ENCODE results near the gene CACNA2D1.
A peak's percentile ranks its signal among the peaks of the same experiment; 100 is the strongest.

CACNA2D1 gene

DNA sequence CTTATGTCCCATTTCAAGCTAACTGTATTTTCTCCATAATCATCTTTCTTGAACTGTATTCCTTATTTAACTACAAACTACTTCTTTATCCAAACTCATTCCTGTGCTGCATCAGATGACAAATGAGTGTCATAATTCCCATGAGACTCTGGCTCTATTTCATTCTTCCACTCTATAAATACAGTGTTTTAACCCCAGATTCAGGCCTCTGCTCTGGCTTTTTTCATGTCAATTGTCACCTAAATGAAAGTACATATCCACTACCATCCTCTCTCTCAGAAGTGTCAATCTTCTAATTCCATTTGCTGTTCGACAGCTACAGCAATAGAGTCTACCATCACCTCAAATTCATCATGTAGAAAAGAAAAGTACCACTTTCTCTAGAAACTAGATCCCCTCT, 172.7 kb downstream of the CACNA2D1 start:
- DNase-seq = no peak

- DNase-seq = no peak
Observed at GRCh38 chr7:82268632-82269031, 174.9 kb downstream of the CACNA2D1 start.

DNA sequence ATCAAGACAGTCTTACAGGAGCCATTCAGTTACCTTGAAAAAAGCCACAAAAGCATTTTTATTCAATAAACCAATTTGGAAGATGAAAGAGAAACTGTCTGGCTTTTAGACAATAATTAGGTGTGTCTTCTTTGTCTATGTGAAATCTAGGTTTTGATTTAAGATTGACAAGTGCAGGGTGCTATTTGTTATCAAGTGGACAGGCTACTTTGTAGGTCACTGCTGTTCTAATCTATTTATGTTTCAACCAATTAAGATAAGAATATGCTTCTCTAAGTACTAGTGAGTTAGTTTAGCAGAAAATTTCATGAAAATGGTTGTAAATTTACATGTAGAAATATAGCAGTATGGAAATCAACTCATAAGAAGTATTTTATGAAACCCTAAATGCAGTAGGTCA, 177.5 kb downstream of the CACNA2D1 start:
- DNase-seq = no peak

- peak; percentile 45 for DNase-seq
Observed at GRCh38 chr7:82264783-82265305, 178.7 kb downstream of the CACNA2D1 start.

DNA sequence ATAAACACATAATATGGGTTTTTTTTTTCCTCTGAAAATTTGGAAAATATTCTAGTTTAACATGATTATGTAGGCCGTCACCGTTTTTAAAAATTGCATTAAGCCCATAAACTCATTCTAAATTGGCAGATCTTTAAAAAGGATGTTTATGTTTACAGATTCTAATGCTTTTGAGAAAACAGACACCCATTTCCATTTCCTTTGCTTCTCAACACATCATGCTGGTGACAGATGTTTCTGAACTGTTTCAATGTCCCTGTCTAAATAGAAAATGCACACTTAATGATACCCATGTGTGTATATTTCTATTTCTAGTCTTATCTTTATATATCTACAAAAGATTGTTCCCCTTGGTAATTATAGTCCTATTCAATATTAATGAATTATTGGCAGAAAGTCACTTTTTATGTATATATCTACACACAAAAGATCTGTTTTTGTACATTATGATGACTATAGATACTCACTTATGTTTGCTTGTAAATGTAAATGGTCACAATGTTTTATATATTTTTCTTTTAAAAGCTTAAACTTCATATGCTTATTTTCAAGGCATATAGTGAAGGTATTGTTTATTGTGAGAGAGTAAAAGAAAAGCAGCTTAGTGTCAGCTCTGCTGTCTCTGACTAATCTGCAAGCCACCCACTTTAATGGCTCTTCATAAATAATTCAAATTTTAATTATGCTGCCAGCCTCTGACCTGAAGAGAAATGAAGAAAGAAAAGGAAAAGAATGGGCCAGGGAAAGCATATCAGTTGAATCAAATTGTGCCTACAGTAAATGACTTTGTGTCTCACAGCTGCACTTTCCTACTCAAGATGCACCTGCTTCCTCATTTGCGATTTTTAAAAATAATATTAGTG, 179.4 kb downstream of the CACNA2D1 start:
- DNase-seq = peak; percentile 67

DNA sequence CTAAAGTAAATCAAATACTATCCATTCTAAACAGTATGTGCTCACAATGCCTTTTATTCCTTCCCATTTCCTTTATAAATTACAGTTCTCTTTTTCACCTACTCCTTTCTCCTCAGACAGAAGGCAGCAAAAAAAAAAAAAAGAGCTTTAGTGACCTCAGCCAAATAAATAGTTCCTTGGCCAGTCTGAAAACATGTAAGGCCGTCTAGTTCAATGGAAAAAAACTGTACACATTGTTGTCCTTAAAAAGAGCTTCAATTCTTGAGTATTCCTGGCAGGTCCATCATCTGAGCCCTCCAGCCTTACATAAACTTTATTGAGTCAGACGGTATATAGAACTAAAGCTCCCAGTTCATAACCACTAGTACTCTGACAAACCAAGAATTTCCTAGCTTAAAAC, 185.4 kb downstream of the CACNA2D1 start:
- no peak for DNase-seq

GRCh38 chr7:82257118-82257695, 186.4 kb downstream of the CACNA2D1 start:
- peak; percentile 21 for DNase-seq

DNA sequence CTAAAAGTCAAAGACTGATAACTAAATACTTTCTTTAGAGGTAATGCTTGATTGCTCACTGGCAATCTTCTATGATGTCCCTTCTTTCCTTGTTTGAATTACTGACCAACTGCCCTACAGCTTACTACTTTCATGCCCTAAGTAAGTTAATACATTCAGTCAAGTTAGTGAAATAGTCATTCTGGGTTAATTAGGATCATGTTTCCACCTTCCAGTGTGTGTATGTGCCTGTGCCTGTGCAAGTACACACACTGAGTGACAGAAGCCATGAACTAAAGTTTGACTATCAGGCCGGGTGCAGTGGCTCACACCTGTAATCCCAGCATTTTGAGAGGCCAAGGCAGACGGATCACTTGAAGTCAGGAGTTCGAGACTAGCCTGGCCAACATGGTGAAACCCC, 187.9 kb downstream of the CACNA2D1 start:
- DNase-seq = no peak

- DNase-seq = no peak
Observed at GRCh38 chr7:82250598-82250997, 193.0 kb downstream of the CACNA2D1 start.

GRCh38 chr7:82249979-82250378, 193.6 kb downstream of the CACNA2D1 start:
- no peak for DNase-seq

DNA sequence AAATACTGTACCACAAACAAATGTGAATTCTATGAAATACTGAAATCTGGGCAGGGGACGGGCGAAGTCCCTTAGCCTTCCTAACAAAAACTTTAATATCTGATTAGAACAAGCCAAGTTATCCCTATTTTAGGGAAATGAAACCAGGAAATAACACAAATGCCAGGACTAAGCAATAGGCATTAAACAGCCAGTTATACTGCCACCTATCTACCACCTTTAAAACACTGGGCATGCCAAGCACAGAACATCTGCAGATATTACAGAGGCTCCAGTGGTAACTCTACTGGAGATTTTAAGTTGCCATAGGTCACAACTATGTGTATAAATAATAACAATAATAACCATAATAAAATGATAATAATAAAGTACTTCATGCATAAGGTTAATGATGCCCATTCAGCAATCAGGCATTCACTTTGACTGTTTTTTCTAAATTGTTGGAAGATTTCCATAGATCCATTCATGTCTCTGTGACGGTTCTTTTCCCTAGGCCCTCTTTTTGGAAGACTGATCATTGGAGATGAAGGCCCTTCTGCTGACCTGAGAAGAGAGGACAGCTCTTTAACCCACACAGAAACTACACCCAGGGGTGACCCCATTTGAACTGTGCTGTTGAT, 195.7 kb downstream of the CACNA2D1 start:
- DNase-seq = peak; percentile 28

DNA sequence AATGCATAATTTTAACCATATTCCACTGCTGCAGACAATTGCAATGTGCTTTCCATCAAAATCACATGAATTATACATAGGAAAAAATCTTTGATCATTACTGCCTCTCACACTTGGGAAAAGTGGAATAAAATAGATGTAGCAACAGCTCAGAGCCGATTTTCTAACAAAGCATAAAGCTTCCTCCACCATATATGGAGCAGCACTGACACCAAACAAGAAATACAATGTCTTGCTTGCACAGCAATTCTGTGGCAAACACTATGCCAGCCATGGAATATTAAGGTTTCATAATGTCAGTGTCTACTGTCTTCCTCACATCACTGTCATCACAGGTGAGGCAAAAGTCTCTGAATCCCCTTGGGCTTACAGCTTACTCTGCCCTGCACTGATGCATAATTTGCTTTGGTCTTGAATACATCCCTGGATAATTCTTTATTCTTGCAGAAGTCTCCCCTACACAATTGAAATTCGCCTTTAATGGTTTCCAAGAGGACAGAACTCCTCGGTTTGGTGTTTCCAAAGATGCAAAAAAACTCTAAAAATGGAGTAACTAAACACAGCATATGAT, 198.5 kb downstream of the CACNA2D1 start:
- DNase-seq = peak; percentile 61

DNA sequence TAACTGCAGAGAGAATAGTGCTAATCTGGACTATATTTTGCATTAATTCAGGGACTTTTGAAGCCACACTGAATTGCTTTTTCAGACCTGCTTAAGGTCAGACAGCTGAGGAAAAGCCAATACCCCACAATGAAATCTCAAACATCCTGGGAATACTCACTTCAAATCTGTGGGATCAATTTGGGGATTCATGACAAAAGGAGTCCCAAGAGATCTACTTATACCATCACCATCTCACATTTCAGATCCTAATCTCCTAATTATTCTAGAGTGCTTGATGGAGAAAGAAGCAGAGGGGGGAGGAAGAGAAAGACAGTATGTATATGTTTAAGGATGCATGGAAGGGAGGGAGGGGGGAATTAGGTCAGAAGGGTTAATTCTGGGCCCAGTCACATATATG, 202.2 kb downstream of the CACNA2D1 start:
- DNase-seq = no peak

DNA sequence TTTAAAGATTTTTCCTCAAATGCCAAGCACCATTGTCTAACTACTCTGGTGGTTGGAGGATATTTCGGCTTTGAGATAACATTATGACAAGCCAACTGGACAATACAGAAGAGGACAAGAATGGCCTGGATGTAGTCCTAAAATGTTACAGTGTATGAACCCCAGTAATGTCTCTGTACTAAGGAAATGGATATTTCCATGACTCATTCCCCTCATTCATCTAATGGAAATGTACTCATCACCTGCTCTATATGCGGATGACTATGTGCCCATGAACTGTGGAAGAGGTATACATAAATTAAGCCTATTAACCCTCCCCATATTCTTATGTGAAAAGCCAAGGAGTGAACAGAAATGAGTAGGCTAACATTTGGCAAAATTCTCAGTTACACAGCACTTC, 207.9 kb downstream of the CACNA2D1 start:
- peak; percentile 41 for DNase-seq

- DNase-seq = peak; percentile 67
Observed at GRCh38 chr7:82234457-82235049, 209.0 kb downstream of the CACNA2D1 start.

GRCh38 chr7:82230811-82231581, 212.6 kb downstream of the CACNA2D1 start:
- peak; percentile 54 for DNase-seq

- no peak for DNase-seq
Observed at GRCh38 chr7:82229164-82229563, 214.4 kb downstream of the CACNA2D1 start.

- peak; percentile 17 for DNase-seq
Observed at GRCh38 chr7:82226191-82226590, 217.4 kb downstream of the CACNA2D1 start.

DNA sequence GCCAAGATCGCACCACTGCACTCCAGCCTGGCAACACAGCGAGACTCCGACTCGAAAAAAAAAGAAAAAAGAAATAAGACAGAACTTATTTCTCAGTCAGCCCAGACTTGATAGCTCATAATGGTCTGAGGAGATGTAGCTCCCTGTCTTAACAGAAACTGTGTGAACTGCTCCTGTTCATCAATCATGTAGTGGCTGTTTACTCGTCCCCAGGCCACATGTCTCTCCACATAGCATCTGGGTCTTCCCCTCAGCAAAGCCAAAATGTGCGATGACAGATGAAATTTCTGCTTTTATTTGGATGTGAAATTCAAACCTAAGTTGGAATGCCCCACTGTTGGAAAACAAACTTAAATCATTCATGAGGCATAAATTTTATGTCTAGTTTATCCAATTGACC, 219.0 kb downstream of the CACNA2D1 start:
- DNase-seq = no peak

DNA sequence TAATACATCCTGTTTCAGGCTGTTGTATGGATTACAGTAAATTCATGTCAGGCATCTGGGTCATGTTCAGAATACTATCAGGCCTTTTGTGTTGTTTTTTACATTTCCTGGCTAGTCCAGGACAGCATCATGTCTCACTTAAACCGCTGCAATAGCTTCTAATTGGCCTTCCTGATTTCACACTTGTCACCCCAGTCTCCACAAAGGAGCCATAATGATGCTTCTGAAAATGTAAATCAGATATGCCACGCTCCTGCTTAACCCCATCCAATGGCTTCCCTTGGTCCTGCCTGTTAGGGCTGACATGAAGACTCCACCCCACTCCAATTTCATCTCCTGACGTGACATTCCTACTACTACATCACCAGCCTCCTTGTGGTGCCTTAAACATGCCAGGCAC, 220.0 kb downstream of the CACNA2D1 start:
- DNase-seq = no peak

GRCh38 chr7:82221152-82221674, 222.4 kb downstream of the CACNA2D1 start:
- DNase-seq = no peak

DNA sequence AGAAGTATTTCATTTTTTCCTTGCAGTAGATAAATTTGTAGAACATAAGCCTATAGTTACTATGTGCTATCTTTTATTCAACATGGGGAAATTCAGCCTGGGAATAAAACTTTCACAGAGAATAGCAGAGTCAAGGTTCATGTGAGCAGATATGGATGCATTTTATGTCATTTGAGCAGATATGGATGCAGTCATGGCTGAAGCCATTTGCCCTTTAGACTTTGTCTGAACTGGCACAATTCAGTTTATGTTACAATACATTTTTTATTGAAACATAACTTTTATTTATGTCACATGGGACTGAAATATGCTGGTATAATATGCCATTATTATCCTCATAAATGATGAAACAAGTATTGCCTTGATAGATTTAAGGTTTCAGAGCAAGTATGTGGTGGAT, 231.1 kb downstream of the CACNA2D1 start:
- DNase-seq = no peak
